HG03520 (cell line): ENCODE data around the gene ARHGAP10.

Experiments
- ATAC-seq: cut with Tn5 transposase; IDR thresholded peaks from one replicate; pipeline ENCODE4 v1.9.1; 2021; ENCODE audit warnings: mild to moderate bottlenecking, moderate library complexity; ENCODE audit not compliant: unreplicated experiment

Gene ARHGAP10

DNA sequence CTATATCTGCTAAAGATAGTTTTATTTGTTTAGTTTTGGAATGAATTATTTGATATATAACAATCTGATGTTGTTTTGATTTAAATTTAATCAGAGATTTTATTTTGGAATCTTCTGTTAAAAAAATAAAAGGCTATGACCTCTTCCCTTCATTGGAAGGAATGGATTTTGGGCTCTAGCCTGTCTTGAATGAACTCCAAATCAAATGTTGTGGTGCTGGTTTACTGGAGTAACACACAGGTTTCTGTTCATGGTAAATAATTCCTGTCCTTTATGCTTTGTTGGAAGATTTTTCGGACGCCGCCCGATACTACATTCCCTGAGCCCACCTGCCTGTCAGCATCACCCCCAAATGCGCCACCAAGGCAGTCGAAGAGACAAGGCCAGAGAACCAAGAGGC, 291.1 kb downstream of the ARHGAP10 start:
- ATAC-seq: no peak

DNA sequence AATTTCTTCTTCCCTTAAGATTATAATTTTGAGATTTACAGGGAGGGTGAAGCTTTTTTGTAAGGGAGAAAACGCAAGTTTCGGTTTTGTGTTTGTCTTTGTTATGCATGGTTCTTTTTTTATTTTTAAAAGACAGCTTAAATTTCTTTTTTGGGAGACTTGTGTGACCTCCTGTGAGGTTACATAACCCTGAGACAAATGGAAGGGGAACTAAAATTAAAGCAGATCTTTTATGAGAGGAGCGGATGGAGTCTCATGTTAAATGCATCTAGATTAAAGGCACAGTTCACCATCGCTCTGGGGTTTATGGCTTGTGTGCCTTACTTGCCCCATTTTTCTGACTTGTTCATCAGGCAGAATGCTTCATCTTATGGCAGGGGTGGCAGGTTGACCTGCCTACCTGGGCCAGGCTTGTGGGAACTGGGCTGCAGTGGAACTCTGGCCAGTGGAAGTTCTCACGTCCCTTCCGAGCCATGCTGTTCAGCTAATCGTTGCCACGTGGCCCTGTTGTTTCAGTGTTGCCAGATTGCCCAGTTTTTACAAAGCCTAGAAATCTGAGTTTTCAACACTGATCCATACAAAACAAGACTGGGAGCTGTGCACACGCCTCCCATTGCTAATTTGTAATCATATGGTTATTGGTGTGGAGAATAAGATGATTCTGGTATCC, 291.8 kb downstream of the ARHGAP10 start:
- ATAC-seq: no peak

DNA sequence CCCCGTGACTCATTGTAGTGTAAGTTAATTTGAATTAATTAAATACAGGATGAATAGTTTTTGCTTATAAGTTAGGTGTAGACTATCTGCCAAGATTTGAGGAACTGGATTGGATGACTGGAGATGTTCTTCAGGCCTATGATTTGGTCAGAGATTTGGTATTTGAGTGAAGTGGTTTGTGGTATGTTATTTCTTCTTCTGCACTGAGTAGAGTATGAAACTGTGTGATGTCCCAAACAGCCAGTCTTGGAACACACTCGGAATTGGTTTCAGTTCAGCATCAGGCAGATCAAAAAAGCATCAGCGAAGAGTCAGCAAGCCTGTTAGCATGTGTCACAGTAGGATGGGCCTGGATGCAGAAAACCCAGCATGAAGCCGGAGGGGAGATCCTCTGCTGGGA, 294.1 kb downstream of the ARHGAP10 start:
- ATAC-seq: no peak

DNA sequence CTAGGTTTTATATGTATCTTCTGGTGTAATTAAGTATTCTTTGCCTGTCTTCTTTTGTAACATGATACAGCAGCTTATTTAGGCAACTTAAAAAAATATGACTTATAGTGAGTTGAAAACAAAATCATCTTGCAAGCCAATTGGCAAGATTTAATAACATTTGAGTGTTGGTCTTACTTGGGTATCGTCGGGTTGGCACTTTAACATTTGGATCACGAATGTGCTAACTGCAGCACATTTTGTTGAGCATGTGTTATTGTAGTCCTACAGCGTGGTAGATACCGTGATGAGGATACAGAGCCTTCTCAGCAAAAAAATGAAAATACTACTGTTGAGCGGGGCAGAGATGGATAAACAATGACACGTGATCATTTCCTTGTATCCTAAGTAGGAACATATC, 295.3 kb downstream of the ARHGAP10 start:
- ATAC-seq: no peak

DNA sequence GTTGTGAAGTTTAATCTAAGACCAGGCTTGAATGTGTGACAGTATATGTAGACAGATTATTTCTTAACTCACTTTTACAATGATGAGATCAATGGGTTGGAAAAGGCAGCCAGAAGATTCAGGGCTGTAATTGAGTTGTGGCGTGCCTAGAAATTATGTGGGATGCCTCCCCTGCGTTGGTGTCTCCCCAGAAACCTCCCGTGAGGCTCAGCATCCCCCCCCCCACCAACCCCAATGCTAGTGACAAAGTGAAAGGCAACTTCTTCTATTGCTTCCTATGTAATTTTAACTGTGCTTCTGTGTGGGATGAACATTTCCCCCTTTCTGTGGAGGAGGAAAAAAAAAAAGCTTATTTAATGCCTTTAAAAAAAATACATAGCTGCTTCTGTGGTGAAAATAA, 297.9 kb downstream of the ARHGAP10 start:
- ATAC-seq: no peak

DNA sequence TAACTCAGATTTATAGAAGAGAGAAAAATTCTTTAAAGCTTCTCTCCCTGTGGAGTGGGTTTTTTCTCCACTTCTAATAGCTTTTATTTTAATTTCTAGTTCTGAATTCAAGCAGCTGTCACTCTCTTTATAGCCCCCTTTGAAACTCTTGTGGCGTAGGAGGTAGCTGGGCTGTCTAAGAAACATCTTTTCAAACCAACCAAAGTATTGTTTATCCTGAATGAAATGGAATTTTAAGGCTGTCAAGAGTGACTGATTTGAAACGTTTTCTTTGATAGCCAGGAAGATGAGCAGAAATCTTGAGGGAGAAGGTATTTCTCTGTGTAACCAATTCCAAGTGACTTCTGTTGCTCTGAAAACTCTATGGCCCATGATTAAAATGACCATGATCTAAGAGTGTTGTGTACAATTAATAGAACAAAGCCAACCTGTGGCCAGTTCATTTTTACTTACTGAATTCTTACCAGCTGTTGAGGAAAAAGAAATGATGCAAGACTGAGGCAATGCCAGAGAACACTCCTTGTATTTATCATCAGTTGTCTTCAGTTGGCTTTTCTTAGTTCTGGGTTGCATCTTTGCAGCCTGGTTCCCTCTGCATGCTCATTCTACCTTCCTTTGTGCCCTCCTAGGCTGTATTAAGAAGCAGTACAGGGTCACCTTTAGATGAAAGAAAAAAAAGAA, 298.4 kb downstream of the ARHGAP10 start:
- ATAC-seq: no peak

DNA sequence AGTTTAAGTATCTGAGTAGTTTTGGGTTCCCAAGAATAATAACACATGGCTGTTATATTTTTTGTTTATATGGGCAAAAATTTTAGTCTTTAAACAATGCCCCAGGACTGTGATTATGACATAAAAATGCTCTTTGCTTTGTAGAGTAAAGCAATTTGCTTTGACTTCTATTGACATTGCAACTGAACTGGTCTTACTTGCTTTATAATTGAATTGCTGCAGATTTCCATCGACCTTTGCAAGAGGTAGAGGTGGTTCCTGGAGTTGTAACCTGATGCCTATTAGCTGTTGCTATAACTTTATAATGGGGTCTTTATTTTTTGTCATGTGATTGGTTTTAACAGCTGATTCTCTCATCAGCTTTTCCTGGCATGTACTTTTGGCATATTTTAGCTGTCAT, 302.9 kb downstream of the ARHGAP10 start:
- ATAC-seq: no peak

DNA sequence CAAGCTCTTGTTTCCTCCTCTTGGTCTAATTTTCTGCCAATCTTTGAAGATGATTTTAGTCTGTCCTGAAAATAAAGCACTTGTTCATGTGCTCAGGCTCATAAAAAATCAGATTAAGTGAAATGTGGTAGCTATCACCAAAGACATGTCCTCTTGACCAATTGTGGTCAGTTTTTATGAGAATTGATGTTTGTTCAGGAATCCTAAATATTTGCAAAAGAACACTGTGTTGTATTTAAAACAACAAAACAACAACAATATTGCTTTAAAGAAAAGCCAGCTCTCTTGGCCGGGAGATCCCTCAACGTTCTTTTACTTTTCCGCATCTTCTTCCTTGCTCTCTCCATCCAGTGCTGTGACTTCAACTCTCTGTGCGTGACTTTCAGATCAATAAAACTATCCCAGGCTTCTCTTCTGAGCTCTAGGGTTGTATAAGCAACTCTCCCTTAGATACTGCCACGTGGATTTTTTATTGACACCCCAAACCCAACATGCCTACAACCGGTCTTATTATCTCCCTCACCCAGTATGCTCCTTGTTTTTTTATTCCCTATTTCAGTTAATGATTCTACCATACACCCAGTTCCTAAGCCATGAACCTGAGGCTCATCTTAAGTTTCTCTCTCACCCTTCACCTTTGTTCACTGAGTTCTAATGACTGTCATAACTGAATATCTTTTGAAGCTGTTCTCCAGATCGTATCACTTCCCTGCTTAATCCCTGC, 309.9 kb downstream of the ARHGAP10 start:
- ATAC-seq: no peak

DNA sequence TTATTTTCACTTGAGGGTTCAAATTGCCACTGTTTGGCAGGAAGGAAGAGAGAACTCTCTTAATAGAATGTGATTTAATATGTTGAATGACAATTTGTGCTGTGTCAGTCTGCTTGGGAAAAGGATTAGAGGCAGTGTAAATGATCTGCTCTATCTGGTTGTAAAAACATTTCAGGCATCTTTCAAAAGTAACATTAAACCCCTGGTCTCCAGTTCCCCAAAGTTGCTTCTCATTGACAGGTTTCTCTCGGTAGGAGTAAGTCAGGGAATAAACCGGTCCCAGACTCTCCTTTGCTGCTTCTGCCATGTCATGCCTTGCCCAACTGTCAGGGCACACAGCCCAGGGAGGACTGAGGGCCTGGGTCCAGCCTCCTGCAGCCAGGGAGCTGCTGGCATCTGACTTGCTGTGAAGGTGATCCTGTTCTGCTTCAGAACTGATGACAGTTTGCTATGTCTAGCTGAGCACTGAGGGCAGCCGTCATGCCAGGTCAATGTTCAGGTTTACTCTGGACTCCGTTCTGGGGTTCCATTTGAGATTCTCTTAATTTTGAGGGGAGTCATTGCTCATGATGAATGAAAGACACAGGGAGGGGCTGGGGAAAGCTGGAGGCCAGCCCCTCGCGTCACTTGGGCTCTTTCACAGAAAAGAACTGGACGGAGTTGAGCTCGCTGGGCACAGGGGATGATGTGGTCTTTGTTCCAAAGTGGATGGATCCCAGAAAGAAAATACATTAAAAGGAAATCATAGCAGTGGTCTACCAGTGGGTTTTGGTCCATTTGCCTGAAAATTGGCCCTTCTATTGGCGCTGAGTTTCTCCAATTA, 312.4 kb downstream of the ARHGAP10 start:
- no peak for ATAC-seq

DNA sequence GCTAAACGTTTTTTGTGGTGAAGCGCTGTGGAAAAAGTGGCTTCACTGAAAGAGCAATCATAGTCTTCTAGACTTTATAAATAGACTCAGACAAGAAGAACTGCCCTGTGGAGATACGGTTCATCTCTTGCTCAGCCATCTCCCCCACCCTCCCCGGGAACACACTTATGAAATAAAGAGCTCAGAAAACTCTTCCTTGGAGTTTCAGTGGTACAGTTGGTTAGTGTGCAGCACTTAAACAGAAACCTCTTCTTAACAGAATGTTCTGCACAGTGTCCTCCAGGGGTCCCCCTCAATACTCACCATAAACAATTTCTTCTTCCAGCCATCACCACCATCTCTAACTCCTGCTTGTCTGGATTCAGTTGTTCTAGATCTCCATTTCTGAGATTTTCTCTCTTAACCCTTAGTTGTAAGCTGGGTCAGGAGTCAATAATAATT, 313.0 kb downstream of the ARHGAP10 start:
- peak; percentile 86 for ATAC-seq

DNA sequence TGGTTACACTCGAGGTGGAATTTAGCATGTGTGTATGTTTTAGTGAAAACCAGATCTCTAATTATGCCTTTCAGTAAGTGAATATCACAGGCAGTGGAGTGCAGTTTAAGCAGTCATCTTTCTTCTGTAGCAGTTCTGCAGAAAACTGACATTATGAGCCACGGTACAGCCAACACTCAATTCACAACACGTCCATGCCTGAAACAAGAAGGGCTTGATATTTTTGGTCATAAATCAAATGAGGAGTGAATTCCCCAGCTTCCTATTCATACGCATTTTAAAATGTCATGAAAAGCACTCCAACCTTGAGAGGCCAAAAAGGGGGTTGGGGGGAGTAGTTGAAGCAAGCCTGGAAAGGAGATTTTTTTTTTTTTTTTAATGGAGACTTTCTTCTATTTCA, 316.7 kb downstream of the ARHGAP10 start:
- ATAC-seq: no peak

DNA sequence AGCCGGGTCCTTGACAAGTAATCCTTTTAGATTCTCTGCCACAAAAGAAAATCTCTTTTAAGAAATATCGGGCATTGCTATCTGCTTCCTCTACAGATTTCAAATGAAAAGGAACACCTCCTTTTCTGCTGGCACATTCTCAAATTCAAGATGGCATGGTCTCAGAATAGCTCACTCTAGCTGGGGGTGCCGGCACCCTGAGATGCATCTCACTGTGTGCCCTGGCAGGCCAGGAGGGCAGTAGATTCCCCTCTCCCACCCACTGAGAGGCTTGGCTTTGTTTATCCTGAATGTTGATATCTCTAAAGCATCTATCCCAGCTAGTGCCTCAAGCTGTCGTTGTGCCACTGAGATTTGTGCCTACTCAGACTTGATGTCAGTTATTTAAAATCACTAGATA, 319.5 kb downstream of the ARHGAP10 start:
- no peak for ATAC-seq

DNA sequence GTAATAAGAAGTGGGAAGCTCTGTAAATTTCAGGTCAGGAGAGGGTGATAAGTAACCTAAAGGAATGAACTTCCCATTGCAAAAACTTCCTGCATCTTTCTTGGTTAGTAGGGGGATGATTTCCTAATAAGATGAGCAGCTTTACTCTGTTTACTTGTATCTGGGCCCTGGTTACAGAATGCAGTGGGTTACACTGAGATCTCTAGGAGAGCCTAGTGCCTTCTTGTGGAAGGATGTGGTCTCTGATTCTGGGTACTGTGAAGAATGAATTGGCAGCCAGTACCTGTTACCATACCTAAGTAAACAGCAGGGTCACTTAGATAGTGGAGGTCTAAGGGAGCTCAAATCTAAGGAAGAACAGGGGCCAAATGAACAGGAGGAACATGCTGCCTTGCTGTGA, 320.6 kb downstream of the ARHGAP10 start:
- ATAC-seq: no peak

DNA sequence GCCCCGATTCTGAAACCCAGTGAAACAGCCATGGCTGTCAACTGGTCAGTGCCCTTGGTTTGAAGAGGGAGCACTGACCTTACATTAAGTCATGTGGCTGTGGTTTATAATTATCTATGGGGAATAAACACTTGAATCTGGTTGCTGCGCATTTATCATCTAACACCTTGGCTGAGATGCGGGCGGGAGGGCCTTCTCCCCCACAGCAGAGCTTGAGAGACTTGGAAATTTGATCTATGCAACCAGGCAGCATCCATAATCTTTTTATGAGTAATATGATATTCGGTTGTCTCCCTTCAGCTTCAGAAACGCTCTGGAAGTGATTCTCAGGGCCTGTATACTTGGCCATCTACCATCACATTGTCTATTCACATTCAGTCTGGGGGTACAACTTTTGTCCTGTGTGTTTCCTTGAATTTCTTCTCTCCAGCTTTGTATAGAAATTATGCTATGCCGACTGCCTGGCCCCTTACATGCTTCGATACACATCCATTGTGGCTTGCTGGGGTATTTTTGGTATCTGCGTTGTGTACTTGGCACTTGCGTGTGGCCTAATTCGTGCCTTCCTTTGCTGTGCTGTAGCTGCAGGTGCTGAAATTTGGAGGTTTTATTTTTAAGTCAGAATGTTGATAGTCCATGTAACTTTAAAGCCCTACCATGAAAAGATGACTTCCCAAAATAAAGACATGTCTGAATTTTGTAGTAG, 321.6 kb downstream of the ARHGAP10 start:
- no peak for ATAC-seq

DNA sequence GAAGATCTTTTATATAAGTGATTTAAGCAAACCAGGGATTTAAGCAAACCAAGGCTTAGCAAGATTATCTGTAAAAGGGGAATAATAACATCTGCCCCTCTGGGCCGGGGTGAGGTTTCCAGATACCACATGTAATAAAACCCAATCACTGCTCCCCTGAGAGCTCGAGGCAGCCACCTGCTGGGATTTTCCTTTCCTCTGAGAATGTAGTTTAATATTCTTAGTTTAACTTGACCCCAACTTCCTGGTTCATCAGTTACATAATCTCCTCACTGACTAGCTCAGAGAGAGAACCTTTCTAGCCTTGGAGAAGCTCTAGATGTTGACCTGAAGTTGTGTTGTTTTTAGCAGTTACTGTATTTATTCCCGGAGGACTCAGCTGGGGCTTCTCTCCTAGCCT, 322.4 kb downstream of the ARHGAP10 start:
- ATAC-seq: no peak

DNA sequence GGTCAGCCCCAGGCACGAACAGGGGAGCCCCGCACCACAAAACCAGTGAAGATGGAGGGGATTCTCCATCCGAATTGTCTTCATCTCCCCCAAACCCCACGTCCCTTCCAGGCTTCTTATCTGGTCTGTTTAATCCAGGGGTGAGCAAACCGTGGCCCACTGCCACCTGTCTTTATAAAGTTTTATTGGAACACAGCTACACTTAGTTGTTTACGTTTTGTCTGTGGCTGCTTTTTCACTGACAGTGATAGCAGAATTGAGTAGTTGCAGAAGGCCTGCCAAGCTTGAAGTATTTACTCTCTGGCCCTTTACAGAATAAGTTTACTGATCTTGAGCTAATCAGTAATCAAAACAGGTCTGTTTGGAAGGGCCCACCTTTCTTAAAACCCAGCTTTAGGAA, 324.0 kb downstream of the ARHGAP10 start:
- ATAC-seq: no peak

DNA sequence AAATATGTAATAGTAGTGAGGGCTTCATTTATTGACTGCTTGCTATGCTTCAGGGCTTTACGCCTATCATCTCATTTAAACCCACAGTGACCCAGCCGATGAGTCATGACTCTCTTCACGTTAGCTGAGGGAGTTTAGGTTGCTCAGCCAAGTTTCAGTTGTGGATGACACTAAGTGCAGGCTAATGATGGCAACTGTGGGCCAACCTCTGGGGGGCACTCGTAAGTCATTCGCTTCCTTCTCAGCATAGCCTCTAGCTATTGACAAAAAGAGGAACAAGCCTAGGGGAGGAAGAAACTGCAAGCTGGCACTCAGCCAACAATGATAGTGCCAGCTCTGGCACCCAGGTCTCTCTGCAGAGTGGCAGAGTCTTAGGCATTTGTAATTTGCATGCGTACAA, 325.0 kb downstream of the ARHGAP10 start:
- peak; percentile 92 for ATAC-seq

DNA sequence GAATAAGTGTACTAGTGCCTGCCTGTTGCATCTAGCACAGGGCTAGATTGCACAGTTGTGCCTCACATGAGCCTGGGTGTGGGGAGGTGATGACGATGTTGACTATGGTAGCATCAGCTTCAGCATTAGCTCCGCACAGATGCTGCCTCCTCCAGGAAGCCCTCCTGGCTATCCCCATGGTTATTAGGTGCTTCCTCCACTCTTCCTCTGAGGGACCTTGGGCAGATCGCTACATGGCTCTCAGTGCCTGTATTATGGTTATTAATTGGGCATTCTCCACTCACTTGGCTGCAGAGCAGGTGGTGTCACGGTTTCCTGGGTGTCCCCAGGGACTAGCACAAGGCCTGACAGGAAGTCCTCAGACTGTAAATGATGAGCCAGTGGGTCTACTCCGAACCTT, 325.6 kb downstream of the ARHGAP10 start:
- peak; percentile 33 for ATAC-seq

DNA sequence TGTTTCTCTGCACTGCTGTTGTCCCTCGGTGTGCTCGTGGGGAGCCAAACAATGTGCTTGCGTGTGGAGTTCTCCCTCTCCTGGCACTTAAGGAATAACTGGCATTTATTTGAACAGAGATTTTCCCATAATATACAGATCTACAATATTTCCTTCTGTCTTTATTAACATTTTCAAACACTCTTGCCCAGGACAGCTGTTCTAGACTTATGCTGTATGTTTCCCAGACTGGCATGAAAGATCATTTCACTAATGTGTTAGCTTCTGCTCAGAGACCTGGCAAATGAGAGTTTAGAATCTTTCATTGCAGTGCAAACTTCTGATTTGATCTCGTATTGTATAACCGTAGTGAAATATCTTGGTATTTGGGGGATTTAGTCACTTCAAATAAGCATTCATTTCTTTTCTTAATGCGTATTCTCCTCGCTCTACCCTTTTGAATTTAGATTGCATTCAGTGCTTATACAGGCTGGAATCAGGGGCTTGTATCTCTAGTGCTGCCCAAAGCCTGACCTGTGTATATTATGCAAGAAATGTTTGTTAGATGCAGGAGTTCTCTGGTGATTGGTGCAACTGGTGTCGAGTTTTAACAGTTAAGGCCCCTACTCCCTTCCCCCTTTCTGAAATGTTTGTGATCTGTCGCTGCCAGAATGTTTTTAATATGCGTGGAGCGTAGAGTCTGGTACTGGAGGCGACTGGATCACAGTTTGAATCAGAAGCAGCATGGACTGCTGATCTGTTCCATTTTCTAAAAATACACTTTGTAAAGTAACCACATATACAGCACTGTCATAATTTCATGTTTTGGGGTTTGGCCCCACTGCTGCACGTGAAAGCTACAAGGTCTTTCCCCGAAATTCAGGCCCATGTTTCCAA, 326.3 kb downstream of the ARHGAP10 start:
- no peak for ATAC-seq
